ENCODE data around the gene IL36B.

DNA sequence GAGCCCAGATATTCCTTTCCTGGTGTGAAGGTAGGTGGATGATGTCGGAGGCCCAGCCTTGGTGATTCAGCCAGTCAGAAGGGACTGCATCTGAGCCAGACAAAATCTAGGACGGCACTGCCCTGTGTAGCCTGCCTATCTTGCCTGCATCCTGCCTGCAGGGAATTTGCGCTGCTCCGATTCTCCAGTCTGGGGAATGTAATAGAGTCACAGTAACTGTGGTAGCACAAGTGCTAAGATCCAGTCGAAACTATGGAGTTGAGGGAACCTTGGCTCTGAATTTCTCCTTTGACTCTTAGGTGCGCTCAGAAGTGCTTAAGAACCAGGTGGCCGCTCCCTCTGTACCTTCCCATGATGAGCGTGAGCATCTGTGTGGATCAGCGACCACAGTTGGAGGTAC lies 15.9 kb downstream of the IL36B start:
- TF ChIP-seq, protein P1, sequence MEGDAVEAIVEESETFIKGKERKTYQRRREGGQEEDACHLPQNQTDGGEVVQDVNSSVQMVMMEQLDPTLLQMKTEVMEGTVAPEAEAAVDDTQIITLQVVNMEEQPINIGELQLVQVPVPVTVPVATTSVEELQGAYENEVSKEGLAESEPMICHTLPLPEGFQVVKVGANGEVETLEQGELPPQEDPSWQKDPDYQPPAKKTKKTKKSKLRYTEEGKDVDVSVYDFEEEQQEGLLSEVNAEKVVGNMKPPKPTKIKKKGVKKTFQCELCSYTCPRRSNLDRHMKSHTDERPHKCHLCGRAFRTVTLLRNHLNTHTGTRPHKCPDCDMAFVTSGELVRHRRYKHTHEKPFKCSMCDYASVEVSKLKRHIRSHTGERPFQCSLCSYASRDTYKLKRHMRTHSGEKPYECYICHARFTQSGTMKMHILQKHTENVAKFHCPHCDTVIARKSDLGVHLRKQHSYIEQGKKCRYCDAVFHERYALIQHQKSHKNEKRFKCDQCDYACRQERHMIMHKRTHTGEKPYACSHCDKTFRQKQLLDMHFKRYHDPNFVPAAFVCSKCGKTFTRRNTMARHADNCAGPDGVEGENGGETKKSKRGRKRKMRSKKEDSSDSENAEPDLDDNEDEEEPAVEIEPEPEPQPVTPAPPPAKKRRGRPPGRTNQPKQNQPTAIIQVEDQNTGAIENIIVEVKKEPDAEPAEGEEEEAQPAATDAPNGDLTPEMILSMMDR (IDR thresholded peaks at IDR 0.05) = no peak
- TF ChIP-seq POLR2A (IDR thresholded peaks at IDR 0.05) = no peak
